Kidney epithelial cell (primary cell): ENCODE results near the gene LDB3. TPM values are rescaled to one million over a fixed set of nuclear protein-coding genes. Genes with fewer than 3 reads are reported as not detected.

Source experiments
- DNase-seq: peaks from one replicate; pipeline ENCODE4 v3.0.0-alpha.2; 2010; ENCODE audit warnings: low read depth
- H3K27me3 ChIP-seq: 2 replicates; pipeline ENCODE4 v1.6.0; 2011; ENCODE audit warnings: low read length; ENCODE audit not compliant: control insufficient read depth, insufficient read depth
- H3K36me3 ChIP-seq: 2 replicates; pipeline ENCODE4 v1.5.1; 2011; ENCODE audit warnings: low read length; ENCODE audit not compliant: control insufficient read depth, insufficient read depth
- H3K4me3 ChIP-seq: 2 replicates; pipeline ENCODE4 v1.5.1; 2011; ENCODE audit warnings: low read depth, mild to moderate bottlenecking, control low read depth, low read length
- total RNA-seq: library from RNA; depleted of rRNA; stranded (reverse); fragments of >200 nt; gene quantifications from 2 replicates; pipeline ENCODE4 v1.2.3, GENCODE V29; 2015
- TF ChIP-seq, protein P1 (sequence below): IDR thresholded peaks from 2 replicates; pipeline ENCODE4 v1.5.1; 2011; ENCODE audit warnings: mild to moderate bottlenecking, moderate library complexity, low read length, control low read depth, inconsistent platforms; ENCODE audit not compliant: insufficient read depth, poor library complexity, severe bottlenecking

Gene LDB3
- total RNA-seq, 1 donor from 2014 or later = 0.17 TPM

DNA sequence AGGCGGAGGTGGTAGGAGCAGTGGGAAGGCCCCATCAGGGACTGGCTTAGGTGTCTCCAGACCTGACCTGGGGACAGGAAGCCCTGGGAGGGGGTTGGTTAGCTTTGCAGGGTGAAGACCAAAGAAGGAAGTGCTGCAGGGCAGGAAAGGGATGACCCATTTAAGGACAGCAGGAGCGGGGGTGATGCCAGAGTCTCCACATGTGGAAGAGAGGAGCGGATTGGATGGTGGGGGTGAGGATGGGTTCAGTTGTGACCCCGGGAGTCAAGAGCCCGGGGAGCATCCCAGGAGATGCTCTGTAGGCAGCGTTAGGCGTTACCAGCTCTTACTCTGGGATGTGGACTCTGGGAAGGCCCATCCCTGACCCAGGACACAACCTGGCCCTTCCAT lies 3.1 kb upstream of the LDB3 start:
- H3K27me3 ChIP-seq = peaks cover 4% of the 10 kb centered on the region
- no peak overlapping the region for H3K4me3 ChIP-seq
- TF ChIP-seq, protein P1, sequence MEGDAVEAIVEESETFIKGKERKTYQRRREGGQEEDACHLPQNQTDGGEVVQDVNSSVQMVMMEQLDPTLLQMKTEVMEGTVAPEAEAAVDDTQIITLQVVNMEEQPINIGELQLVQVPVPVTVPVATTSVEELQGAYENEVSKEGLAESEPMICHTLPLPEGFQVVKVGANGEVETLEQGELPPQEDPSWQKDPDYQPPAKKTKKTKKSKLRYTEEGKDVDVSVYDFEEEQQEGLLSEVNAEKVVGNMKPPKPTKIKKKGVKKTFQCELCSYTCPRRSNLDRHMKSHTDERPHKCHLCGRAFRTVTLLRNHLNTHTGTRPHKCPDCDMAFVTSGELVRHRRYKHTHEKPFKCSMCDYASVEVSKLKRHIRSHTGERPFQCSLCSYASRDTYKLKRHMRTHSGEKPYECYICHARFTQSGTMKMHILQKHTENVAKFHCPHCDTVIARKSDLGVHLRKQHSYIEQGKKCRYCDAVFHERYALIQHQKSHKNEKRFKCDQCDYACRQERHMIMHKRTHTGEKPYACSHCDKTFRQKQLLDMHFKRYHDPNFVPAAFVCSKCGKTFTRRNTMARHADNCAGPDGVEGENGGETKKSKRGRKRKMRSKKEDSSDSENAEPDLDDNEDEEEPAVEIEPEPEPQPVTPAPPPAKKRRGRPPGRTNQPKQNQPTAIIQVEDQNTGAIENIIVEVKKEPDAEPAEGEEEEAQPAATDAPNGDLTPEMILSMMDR = no peak
- no peak for DNase-seq
- H3K36me3 ChIP-seq = no peaks in the 10 kb centered on the region

DNA sequence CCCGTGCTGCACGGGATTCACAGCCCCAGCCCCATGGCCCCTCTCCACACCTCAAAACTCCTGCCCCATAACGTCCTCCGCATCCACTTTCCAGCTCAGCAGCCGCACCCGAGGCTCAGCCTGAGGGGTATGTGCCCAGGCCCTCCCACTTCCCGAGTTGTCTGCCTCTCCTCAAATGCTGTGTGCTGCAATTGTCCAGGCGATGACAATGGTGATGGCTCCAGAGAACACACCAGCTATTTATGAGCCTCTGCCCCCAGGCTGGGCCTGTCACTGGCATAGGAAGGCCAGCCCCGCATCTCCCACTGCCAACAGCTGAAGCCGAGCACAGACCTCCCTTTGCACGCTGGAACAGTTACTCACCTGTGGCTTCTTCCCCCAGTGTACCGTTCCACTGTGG lies 2.4 kb upstream of the LDB3 start:
- no peaks in the 10 kb centered on the region for H3K36me3 ChIP-seq
- no peak for DNase-seq
- H3K4me3 ChIP-seq = no peak overlapping the region
- TF ChIP-seq, protein P1 = no peak
- peaks cover 4% of the 10 kb centered on the region for H3K27me3 ChIP-seq

DNA sequence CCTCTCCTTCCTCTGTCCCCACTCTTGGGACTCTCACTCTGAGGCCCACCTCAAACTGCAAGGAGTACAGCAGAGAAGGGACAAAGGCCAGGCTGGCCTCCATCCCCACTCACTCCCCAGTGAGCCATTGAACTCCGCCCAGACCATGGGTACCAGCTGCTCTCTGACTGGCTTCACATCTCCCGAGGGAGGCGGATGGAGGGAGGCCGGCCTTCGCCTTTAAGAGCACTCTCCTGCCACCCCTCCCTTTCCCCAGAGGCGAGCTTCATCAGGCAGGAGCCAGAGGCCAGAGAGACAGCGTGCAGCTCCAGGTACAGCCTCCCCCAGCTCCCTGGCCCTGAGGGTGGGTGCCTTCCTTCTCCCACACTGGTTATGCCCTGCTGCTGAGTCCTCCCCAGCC lies 1.8 kb upstream of the LDB3 start:
- Histone ChIP-seq H3K4me3 (no peak overlapping the region), H3K36me3 (no peaks in the 10 kb centered on the region), H3K27me3 (peaks cover 4% of the 10 kb centered on the region)
- TF ChIP-seq, protein P1 = no peak
- DNase-seq = no peak

DNA sequence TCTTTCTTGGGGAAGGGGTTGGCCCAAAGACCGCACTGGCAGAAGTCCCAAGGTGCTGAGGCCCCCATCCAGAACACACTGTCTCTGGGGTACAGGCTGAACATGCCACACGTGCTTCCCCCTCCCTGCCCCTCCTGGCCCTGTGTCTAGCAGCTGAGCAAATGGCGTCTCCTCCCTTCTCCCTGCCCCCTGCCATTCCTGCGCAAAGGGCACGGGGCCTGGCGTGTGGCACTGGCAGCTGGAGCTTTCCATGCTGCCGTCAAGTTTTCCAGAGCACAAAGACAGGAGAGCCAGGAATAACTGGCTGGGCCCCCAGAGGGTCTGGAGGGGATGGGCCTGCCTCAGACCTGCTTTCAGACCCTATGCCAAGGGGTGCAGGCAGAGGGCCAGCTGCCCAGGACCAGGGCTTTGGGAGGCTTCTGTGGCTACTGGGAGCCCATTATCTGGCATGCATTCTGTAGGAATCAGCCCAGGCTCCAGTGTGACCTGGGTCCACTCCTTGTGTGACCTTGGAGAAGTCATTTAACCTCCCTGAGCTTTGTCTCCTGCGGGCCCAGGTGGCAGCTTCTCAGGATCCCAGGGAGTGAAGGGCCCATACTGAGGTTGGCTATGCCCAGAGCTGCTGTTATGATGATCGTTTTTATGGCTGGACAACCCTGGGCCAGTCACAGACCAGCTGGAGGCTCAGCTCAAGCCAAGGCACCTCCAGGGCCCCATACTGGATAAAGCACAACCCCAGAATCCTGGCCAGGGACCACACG lies 710 bp upstream of the LDB3 start:
- Histone ChIP-seq H3K27me3 (peaks cover 4% of the 10 kb centered on the region), H3K4me3 (no peak overlapping the region), H3K36me3 (no peaks in the 10 kb centered on the region)
- DNase-seq = no peak
- TF ChIP-seq, protein P1 = no peak

DNA sequence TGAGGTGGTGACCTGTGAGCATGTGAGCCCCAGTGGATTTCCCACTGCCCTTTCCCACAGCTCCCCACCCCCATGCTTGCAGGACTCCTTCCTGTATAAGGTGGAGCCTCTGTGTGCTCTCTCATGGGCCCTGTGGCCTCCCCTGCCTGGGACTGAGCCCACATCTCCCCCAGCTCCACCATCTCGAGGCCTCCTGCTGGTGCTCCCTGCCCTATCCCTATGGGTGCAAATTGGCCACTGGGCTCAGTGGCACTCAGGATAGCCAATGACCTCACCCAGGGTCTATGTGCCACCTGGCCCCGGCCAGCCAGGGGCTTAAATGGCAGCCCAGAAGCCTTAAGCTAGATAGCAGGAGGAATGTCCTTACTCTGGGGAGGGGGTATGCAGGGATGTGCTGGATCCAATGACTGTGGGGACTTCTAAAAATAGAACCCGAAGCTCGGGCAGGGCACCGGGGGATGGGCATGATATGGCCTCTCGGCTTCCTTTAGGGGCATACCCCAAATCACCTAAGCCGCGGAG lies 2.0 kb downstream of the LDB3 start:
- peaks cover 20% of the 10 kb centered on the region for H3K27me3 ChIP-seq
- H3K36me3 ChIP-seq = no peaks in the 10 kb centered on the region
- DNase-seq = no peak
- TF ChIP-seq, protein P1 = no peak
- no peak overlapping the region for H3K4me3 ChIP-seq

DNA sequence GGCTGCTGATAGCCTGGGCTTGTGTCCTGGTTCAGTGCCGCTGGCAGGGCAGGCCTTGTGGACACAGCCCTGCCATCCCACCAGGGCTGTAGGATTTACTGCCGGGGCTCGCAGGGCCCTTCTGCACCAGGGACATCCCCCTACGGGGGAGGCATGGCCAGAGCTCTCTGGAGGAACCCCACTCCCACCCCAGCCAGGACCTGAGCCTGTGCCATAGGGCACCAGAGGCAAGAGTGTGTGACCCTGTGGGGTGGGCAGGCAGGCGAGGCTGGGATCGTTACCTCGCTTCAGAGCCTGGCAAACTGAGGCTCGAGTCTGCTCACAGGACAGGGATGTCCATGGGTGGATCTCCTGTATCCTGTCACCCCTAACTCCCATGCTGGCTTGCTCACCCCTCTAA lies 2.6 kb downstream of the LDB3 start:
- peaks cover 18% of the 10 kb centered on the region for H3K27me3 ChIP-seq
- DNase-seq = no peak
- H3K36me3 ChIP-seq = no peaks in the 10 kb centered on the region
- no peak overlapping the region for H3K4me3 ChIP-seq
- TF ChIP-seq, protein P1 = no peak
